Stomach smooth muscle (tissue), 2 donors: ENCODE measurements around the gene UST.
"Not testable (repeated sequence)": the region's sequence is repeated elsewhere in the genome, so short reads cannot be mapped to it uniquely, and the experiment has no call there.

Source experiments
- H3K27ac ChIP-seq: one replicate; pipeline ENCODE4 v1.7.0; 2013; ENCODE audit warnings: mild to moderate bottlenecking, low read length, inconsistent platforms
- H3K27me3 ChIP-seq, 2 donors: one replicate each; pipeline ENCODE4 v1.7.0; 2013; ENCODE audit warnings: low read length in 2 of 2; ENCODE audit not compliant: insufficient read depth in 2 of 2, control insufficient read depth in 1 of 2
- H3K36me3 ChIP-seq, 2 donors: one replicate each; pipeline ENCODE4 v1.7.0; 2013; ENCODE audit warnings: low read length in 2 of 2; ENCODE audit not compliant: control insufficient read depth in 2 of 2, insufficient read depth in 2 of 2
- H3K4me1 ChIP-seq: one replicate; pipeline ENCODE4 v1.7.0; 2013; ENCODE audit warnings: low read length; ENCODE audit not compliant: control insufficient read depth, insufficient read depth
- H3K4me3 ChIP-seq, 2 donors: one replicate each; pipeline ENCODE4 v1.7.0; 2013; ENCODE audit warnings: low read length in 2 of 2
- H3K9ac ChIP-seq, 2 donors: one replicate each; pipeline ENCODE4 v1.7.0; 2013; ENCODE audit warnings: low read length in 2 of 2, mild to moderate bottlenecking in 1 of 2
- H3K9me3 ChIP-seq, 2 donors: one replicate each; pipeline ENCODE4 v1.7.0; 2013; ENCODE audit warnings: low read length in 2 of 2; ENCODE audit not compliant: control insufficient read depth in 2 of 2
- donor health status: healthy.
- donor health status: Pancreatic carcinoma.

UST gene

DNA sequence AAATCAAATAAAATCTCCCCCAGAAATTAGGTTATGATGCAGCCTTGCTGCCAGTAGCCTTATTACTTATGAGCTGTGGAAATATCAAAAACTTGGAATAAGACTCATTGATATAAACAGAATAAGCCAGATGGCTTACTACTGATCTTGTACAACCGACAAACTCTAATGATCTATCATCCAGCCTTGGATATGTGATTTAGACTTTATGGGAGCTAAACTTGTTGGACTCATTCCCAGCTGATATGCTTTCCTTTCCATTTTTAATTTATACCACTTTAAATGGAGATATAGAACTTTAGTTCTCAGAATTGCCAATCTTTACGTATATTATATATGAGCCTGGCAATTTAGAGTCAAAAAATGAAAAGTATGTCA is 5.0 kb downstream of the UST start:
- Histone ChIP-seq H3K9me3 (no peaks in the 10 kb centered on the region), H3K27ac (no peak overlapping the region), H3K9ac (no peak overlapping the region), H3K27me3 (no peaks in the 10 kb centered on the region), H3K4me1 (peaks cover 14% of the 10 kb centered on the region), H3K4me3 (no peak overlapping the region), H3K36me3 (no peaks in the 10 kb centered on the region)

DNA sequence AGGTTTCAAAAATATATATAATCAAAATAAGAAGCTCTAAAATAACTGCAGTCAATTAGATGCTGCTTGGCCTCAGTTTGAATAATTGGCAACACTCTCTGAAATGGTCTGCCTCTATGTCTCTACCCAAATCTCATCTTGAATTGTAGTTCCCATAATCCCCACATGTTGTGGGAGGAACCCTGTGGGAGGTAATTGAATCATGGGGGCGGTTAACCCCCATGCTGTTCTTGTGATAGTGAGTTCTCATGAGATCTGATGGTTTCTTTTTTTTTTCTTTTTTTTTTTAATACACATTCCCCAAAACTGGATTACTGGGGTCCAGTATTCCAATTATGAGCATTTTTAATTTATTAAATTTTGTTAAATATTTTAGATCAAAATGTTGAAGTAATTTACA is 8.5 kb downstream of the UST start:
- H3K4me3 ChIP-seq, H3K9ac ChIP-seq, H3K27ac ChIP-seq, H3K27me3 ChIP-seq, H3K36me3 ChIP-seq, H3K9me3 ChIP-seq, H3K4me1 ChIP-seq: not testable (repeated sequence)

GRCh38 chr6:148757944-148758480 is 11.2 kb downstream of the UST start:
- H3K9ac ChIP-seq = no peak overlapping the region
- no peak overlapping the region for H3K27ac ChIP-seq
- no peaks in the 10 kb centered on the region for H3K9me3 ChIP-seq
- H3K36me3 ChIP-seq = no peaks in the 10 kb centered on the region
- no peaks in the 10 kb centered on the region for H3K27me3 ChIP-seq
- H3K4me1 ChIP-seq = peaks cover 18% of the 10 kb centered on the region
- no peak overlapping the region for H3K4me3 ChIP-seq

- H3K27me3 ChIP-seq = no peaks in the 10 kb centered on the region
- no peaks in the 10 kb centered on the region for H3K36me3 ChIP-seq
- H3K9ac ChIP-seq = no peak overlapping the region
- no peak overlapping the region for H3K4me3 ChIP-seq
- peaks cover 18% of the 10 kb centered on the region for H3K4me1 ChIP-seq
- no peak overlapping the region for H3K27ac ChIP-seq
- H3K9me3 ChIP-seq = no peaks in the 10 kb centered on the region
Measured at GRCh38 chr6:148758492-148758891, 11.7 kb downstream of the UST start.

DNA sequence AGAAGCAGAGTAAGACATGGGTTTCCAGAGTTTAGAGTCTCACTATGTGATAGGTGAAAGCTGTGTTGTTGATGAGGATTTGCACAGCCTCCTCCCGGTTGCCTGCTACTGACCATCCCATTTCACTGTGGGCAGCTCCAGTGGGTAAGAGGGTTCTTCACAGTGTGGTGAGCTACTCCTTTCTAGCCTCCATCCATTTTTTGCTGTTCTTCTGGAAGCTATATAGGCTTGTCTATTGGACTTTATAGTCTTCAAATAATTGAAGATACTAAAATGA is 13.4 kb downstream of the UST start:
- peaks cover 18% of the 10 kb centered on the region for H3K4me1 ChIP-seq
- no peak overlapping the region for H3K4me3 ChIP-seq
- H3K27ac ChIP-seq = no peak overlapping the region
- no peaks in the 10 kb centered on the region for H3K36me3 ChIP-seq
- H3K27me3 ChIP-seq = no peaks in the 10 kb centered on the region
- no peak overlapping the region for H3K9ac ChIP-seq
- H3K9me3 ChIP-seq = no peaks in the 10 kb centered on the region

DNA sequence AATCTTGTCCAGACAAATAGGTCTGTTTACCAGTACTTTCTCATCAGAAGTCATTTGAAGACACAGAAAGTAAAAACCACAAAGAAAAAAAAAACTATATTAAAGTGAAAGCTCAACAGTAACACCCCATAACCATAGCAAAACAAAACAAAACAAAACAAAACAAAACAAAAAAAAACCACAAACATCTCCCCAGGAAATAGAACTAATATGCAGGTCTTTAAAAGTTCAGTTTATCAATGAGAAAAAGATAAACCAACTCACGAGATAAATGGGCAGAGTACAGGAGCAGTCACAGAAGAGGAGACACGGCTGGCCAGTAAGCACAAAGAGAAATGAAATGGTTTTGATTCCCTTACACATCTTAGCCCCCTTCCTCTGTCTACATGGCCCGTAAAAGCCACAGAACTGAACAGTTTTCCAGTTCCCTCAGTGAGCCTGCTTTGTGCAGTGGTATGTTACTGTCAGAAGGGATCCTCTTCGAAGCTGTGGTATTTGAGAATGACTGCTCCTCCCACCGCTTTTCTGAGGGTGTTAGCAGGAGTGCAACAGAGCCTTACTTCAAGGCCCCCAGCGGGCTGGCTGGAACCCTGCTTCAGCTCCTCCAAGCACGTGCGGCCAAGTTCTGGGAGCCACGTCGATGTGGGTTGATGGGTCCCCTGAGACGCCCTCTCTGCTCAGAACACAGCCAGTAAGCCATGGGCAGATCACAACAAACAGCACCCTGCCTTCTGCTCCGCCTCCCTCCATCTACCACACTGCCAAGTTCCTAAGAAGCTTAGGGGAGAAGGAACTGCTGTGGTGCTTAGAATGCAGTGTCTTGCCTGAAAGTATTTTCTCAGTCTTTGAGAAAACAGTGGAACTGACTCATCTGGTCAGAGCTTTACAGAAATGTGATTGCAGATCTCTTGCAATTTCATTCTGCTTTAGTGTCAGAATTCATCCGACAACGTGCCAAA is 14.0 kb downstream of the UST start:
- peaks cover 18% of the 10 kb centered on the region for H3K4me1 ChIP-seq
- H3K27me3 ChIP-seq = no peaks in the 10 kb centered on the region
- H3K27ac ChIP-seq = peak overlapping the region; percentile 42
- peak overlapping the region; percentile 65 to 67 for H3K4me3 ChIP-seq
- H3K36me3 ChIP-seq = no peaks in the 10 kb centered on the region
- H3K9ac ChIP-seq = peak overlapping the region; percentile 62 to 66
- H3K9me3 ChIP-seq = no peaks in the 10 kb centered on the region

DNA sequence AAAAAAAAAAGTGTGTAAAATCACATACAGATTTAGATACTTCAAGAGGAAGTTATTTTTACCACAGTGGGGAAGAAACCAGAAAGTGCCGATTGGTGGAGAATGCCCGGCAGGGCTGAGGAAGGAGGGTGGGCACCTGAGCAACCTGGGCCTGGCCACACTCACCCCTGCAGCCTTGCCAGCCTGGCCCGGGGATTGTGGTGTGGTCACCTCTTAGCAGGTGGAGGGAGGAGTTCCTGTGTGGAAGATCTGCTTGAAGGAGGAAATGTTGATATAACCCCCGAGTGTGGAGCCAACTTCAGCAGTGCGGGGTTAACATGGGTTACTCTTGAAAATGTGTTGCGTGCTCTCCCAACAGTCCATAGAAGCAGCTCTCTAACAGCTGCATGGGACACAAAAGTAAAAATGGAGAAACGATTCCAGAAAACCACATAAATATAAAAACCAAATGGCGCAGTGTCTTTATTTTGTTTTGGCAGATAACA is 14.7 kb downstream of the UST start:
- Histone ChIP-seq H3K4me1 (peaks cover 16% of the 10 kb centered on the region), H3K27me3 (no peaks in the 10 kb centered on the region), H3K36me3 (no peaks in the 10 kb centered on the region), H3K9ac (peak overlapping the region in 1 of 2 donors; percentile 66), H3K9me3 (no peaks in the 10 kb centered on the region), H3K4me3 (peak overlapping the region; percentile 65 to 67), H3K27ac (peak overlapping the region; percentile 42)

DNA sequence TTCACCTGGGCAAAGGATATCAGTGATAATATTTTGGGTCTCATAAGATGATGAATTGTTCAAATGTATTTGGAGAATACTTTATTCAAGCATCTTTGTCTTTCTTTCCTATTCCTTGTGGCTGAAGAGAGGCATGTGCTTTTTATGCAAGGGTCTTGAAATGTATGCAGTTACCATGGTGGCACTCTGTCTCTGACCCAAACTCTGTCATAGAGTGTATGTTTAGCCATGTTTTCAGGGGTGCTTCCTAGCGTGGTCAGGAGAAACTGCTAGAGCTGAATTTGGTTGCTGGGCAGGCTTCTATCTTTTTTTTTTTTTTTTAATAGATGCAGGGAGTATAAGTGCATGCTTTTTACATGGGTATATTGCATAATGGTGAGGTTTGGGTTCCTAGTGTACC is 15.4 kb downstream of the UST start:
- Histone ChIP-seq H3K4me1 (peaks cover 16% of the 10 kb centered on the region), H3K9me3 (no peaks in the 10 kb centered on the region), H3K9ac (peak overlapping the region in 1 of 2 donors; percentile 11), H3K4me3 (no peak overlapping the region), H3K36me3 (no peaks in the 10 kb centered on the region), H3K27me3 (no peaks in the 10 kb centered on the region), H3K27ac (no peak overlapping the region)

DNA sequence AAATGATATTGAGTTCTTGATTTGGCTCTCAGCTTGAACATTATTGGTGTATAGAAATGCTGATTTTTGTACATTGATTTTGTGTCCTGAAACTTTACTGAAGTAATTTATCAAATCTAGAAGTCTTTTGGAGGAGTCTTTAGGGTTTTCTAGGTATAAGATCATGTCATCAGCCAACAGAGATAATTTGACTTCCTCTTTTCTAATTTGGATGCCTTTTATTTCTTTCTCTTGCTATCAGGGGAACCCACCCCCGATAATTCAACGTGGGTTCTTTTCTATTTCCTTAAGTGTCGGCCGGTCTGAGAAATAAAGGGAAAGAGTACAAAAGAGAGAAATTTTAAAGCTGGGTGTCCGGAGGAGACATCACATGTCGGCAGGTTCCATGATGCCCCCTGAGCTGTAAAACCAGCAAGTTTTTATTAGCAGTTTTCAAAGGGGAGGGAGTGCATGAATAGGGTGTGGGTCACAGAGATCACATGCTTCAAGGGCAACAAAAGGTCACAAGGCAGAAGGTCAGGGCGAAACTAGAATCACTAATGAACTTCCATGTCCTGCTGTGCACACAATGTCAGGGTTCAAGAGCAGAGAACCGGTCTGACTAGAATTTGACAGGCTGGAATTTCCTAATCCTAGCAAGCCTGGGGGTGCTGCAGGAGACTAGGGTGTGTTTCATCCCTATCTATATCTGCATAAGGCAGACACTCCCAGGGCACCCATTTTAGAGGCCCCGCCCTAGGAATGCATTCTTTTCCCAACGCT is 17.6 kb downstream of the UST start:
- not testable (repeated sequence) for H3K9ac ChIP-seq, H3K27me3 ChIP-seq, H3K36me3 ChIP-seq, H3K9me3 ChIP-seq, H3K4me3 ChIP-seq, H3K27ac ChIP-seq
- peaks cover 16% of the 10 kb centered on the region for H3K4me1 ChIP-seq

GRCh38 chr6:148765898-148766808 is 19.3 kb downstream of the UST start:
- Histone ChIP-seq H3K27ac (no peak overlapping the region), H3K36me3 (no peaks in the 10 kb centered on the region), H3K9me3 (no peaks in the 10 kb centered on the region), H3K4me1 (peaks cover 13% of the 10 kb centered on the region), H3K27me3 (no peaks in the 10 kb centered on the region), H3K4me3 (no peak overlapping the region), H3K9ac (no peak overlapping the region)
